ENCODE measurements around the gene ST3GAL4. TPM values are rescaled to one million over a fixed set of nuclear protein-coding genes. Genes with fewer than 3 reads are reported as not detected.

Gene ST3GAL4
- total and polyA plus RNA-seq, 2 of the 8 experiments (the other 6 are each of a cell fraction or from before 2014, with no cell fraction given) = 15.6 to 20.0 TPM

DNA sequence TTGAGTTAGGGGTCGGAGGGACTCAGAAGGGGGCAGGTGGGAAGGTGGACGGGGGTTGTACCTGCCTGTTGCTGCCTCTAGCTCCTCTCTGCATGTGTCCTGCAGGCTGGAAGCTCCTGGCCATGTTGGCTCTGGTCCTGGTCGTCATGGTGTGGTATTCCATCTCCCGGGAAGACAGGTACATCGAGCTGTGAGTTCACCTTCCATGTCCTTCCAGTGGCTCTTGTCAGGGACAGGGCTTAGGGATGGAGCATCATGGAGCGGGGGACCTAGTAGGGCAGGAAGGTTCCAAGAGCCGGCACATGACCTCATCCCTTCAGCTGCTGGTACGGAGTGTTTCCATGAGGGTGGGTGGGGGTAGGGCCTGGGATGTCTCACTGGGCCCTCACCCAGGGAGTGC, 50.9 kb downstream of the ST3GAL4 start:
- Histone ChIP-seq H4K8ac (ENCODE audit: extremely low read depth, insufficient read depth, low read length) (no peak overlapping the region), H2BK20ac (ENCODE audit: low read length) (no peak overlapping the region), H3K18ac (ENCODE audit: extremely low read depth, low read length) (no peak overlapping the region), H4K5ac (ENCODE audit: insufficient read length, low read depth, low read length) (no peak overlapping the region), H3K9me3 (ENCODE audit: insufficient read depth in 2 of 2, low read depth in 1 of 2, low read length in 1 of 2) (no peaks in the 10 kb centered on the region), H3K27ac (ENCODE audit: low read depth, low read length) (no peak overlapping the region), H2BK120ac (replicated peaks; ENCODE audit: low read depth, low read length) (no peak overlapping the region), H3K79me2 (ENCODE audit: control insufficient read depth in 1 of 2, insufficient read depth in 2 of 2, low read length in 2 of 2) (no peaks in the 10 kb centered on the region), H3K9ac (replicated peaks in 1 of 4; ENCODE audit: extremely low read depth in 1 of 4, low read depth in 3 of 4, low read length in 3 of 4) (no peak overlapping the region), H3K4ac (replicated peaks; ENCODE audit: insufficient read length, low read depth, low read length) (no peak overlapping the region), H2BK12ac (ENCODE audit: low read depth, low read length) (no peak overlapping the region), H3K23me2 (ENCODE audit: low read depth, low read length) (no peaks in the 10 kb centered on the region), H3K36me3 (ENCODE audit: control insufficient read depth in 2 of 4, insufficient read depth in 4 of 4, low read length in 3 of 4) (peaks cover 0 to 4% (median 1%) of the 10 kb centered on the region in 4 experiments; a peak in 2 of 8 replicates), H3K14ac (ENCODE audit: insufficient read length) (no peak overlapping the region), H2AK5ac (ENCODE audit: low read depth, low read length) (no peak overlapping the region), H3K4me1 (replicated peaks in 1 of 4; ENCODE audit: control insufficient read depth in 3 of 4, insufficient read depth in 4 of 4, low read length in 3 of 4) (peaks cover 2 to 15% (median 7%) of the 10 kb centered on the region in 4 experiments; a peak in 6 of 7 replicates), H2AFZ (ENCODE audit: low read length) (no peak overlapping the region), H3K4me3 (ENCODE audit: extremely low read depth in 1 of 4, insufficient read depth in 2 of 4, low read depth in 3 of 4, low read length in 4 of 4) (no peak overlapping the region), H4K91ac (replicated peaks; ENCODE audit: insufficient read length, low read length) (no peak overlapping the region), H4K20me1 (replicated peaks in 1 of 2; ENCODE audit: control insufficient read depth in 1 of 2, insufficient read depth in 2 of 2, low read length in 2 of 2) (no peaks in the 10 kb centered on the region), H3K56ac (replicated peaks; ENCODE audit: insufficient read length, low read depth, low read length) (no peak overlapping the region), H2BK5ac (ENCODE audit: low read depth, low read length) (no peak overlapping the region), H3K23ac (ENCODE audit: insufficient read length) (no peak overlapping the region), H3K79me1 (ENCODE audit: low read depth, low read length) (peaks cover 4% of the 10 kb centered on the region), H3K4me2 (ENCODE audit: insufficient read depth in 1 of 2, low read depth in 2 of 2, low read length in 2 of 2) (no peak overlapping the region), H2BK15ac (ENCODE audit: low read length) (no peak overlapping the region), H3K27me3 (replicated peaks in 1 of 4; ENCODE audit: control insufficient read depth in 3 of 4, extremely low read depth in 1 of 4, insufficient read depth in 3 of 4, low read length in 3 of 4) (no peaks in the 10 kb centered on the region)
- FAIRE-seq (no peak), DNase-seq (ENCODE audit: low read depth in 1 of 2, low spot score in 2 of 2) (no peak)
- 100% methylated on average over 8 of the region's 8 CpGs; no CpG with 5 or more reads in 1 of the 2 experiments for WGBS, 2 experiments (ENCODE audit: extremely low coverage in 1 of 2, insufficient coverage in 1 of 2, insufficient read length in 1 of 2, insufficient replicate concordance in 2 of 2, low coverage in 1 of 2, low lambda C conversion rate in 2 of 2, missing lambda C conversion rate in 1 of 2)
- TF ChIP-seq EZH2 (IDR thresholded peaks at IDR 0.05; ENCODE audit: low read depth, low read length, severe bottlenecking) (no peak), MAFK (IDR thresholded peaks at IDR 0.05; ENCODE audit: low read depth, low read length) (no peak), CHD1 (IDR thresholded peaks at IDR 0.05; ENCODE audit: low read depth, low read length) (no peak), PHF8 (conservative IDR thresholded peaks at IDR 0.05; ENCODE audit: low read depth, low read length) (no peak), SIX5 (IDR thresholded peaks at IDR 0.05; ENCODE audit: low read depth, low read length) (no peak), GABPA (IDR thresholded peaks at IDR 0.05; ENCODE audit: borderline replicate concordance, insufficient read depth, low read length) (no peak), YY1 (IDR thresholded peaks at IDR 0.05; ENCODE audit: low read depth, low read length) (no peak), CREB1 (IDR thresholded peaks at IDR 0.05) (no peak), CBX5 (IDR thresholded peaks at IDR 0.05; ENCODE audit: low read depth, low read length) (no peak), CEBPB (IDR thresholded peaks at IDR 0.05; ENCODE audit: low read depth, low read length) (no peak), HDAC2 (IDR thresholded peaks at IDR 0.05; ENCODE audit: borderline replicate concordance in 1 of 2, low read depth in 2 of 2, low read length in 2 of 2) (no peak), SRF (IDR thresholded peaks at IDR 0.05; ENCODE audit: low read depth, low read length) (no peak)
- ChIA-PET CTCF (ENCODE audit: partially characterized antibody) (interaction anchor here (0.7 to 3.5 kb wide), 5 partner anchors 11 to 96 kb away, joined by 3 to 12 read pairs (median 5); no protein-coding TSS in a partner anchor), POLR2A (ENCODE audit: partially characterized antibody) (interaction anchor here (0.8 to 1.2 kb wide), 2 partner anchors 13 to 143 kb away, joined by 3 read pairs; no protein-coding TSS in a partner anchor)
